ENCODE data around the gene TEX2.

TEX2 gene

GRCh38 chr17:64113006-64113405 lies 150.1 kb downstream of the TEX2 start:
- no peak for DNase-seq (ENCODE audit: low spot score)

- DNase-seq (ENCODE audit: low spot score) = no peak
These were observed 151.2 kb downstream of the TEX2 start for GRCh38 chr17:64111831-64112230.

- no peak for DNase-seq (ENCODE audit: low spot score)
These were observed 152.5 kb downstream of the TEX2 start for GRCh38 chr17:64110379-64111152.

- no peak for DNase-seq (ENCODE audit: low spot score)
These were observed 153.7 kb downstream of the TEX2 start for GRCh38 chr17:64109400-64109799.

GRCh38 chr17:64107500-64108236 lies 155.4 kb downstream of the TEX2 start:
- DNase-seq (ENCODE audit: low spot score) = no peak

GRCh38 chr17:64106918-64107317 lies 156.1 kb downstream of the TEX2 start:
- no peak for DNase-seq (ENCODE audit: low spot score)

GRCh38 chr17:64103391-64104364 lies 159.4 kb downstream of the TEX2 start:
- no peak for DNase-seq (ENCODE audit: low spot score)

GRCh38 chr17:64102627-64103390 lies 160.3 kb downstream of the TEX2 start:
- no peak for DNase-seq (ENCODE audit: low spot score)

GRCh38 chr17:64099543-64099942 lies 163.5 kb downstream of the TEX2 start:
- DNase-seq (ENCODE audit: low spot score) = no peak
